GM12801 (cell line): Measurements from ENCODE around the gene SLC1A2.

Experiments used
- CTCF ChIP-seq: IDR thresholded peaks from one replicate; pipeline ENCODE4 v1.5.1; 2011; ENCODE audit warnings: control low read depth; ENCODE audit not compliant: insufficient read length; ENCODE audit errors: extremely low read depth

Gene SLC1A2

GRCh38 chr11:35250192-35250591 lies 169.2 kb downstream of the SLC1A2 start:
- TF ChIP-seq CTCF, result no peak

- TF ChIP-seq CTCF, result no peak
Observed at GRCh38 chr11:35248558-35249323, 170.6 kb downstream of the SLC1A2 start.

- TF ChIP-seq CTCF, result no peak
Observed at GRCh38 chr11:35247863-35248262, 171.5 kb downstream of the SLC1A2 start.

GRCh38 chr11:35247428-35247827 lies 171.9 kb downstream of the SLC1A2 start:
- TF ChIP-seq CTCF, result no peak

- TF ChIP-seq CTCF, result no peak
Observed at GRCh38 chr11:35246745-35247144, 172.6 kb downstream of the SLC1A2 start.

- no peak for TF ChIP-seq CTCF
Observed at GRCh38 chr11:35245786-35246185, 173.6 kb downstream of the SLC1A2 start.

GRCh38 chr11:35245056-35245455 lies 174.3 kb downstream of the SLC1A2 start:
- TF ChIP-seq CTCF, result no peak

- TF ChIP-seq CTCF, result no peak
Observed at GRCh38 chr11:35243774-35244173, 175.6 kb downstream of the SLC1A2 start.
